ENCODE measurements around the gene KRTAP4-5.
"Not testable (repeated sequence)": the region's sequence is repeated elsewhere in the genome, so short reads cannot be mapped to it uniquely, and the experiment has no call there.

Gene KRTAP4-5

GRCh38 chr17:41105347-41105746 is 44.3 kb downstream of the KRTAP4-5 start, which contains the start of gene KRTAP4-9:
Gene KRTAP4-9, plus strand, starts transcription at chr17:41105389. Its CDS starts 0 bp downstream, at chr17:41105389.
- not testable (repeated sequence) for DNase-seq

GRCh38 chr17:41104386-41105038 is 45.1 kb downstream of the KRTAP4-5 start:
- DNase-seq: not testable (repeated sequence)

- no peak for DNase-seq
These were observed 45.7 kb downstream of the KRTAP4-5 start for GRCh38 chr17:41103896-41104295.

- DNase-seq: no peak
These were observed 47.9 kb downstream of the KRTAP4-5 start, which contains the start of gene KRTAP4-16 for GRCh38 chr17:41101586-41102259. Gene KRTAP4-16, minus strand, starts transcription at chr17:41102209. Its CDS starts 0 bp downstream, at chr17:41102209.

- not testable (repeated sequence) for DNase-seq
These were observed 49.7 kb downstream of the KRTAP4-5 start for GRCh38 chr17:41099682-41100480.
